ENCODE measurements around the gene PPM1L.
"Not testable (repeated sequence)": the region's sequence is repeated elsewhere in the genome, so short reads cannot be mapped to it uniquely, and the experiment has no call there.

PPM1L gene

DNA sequence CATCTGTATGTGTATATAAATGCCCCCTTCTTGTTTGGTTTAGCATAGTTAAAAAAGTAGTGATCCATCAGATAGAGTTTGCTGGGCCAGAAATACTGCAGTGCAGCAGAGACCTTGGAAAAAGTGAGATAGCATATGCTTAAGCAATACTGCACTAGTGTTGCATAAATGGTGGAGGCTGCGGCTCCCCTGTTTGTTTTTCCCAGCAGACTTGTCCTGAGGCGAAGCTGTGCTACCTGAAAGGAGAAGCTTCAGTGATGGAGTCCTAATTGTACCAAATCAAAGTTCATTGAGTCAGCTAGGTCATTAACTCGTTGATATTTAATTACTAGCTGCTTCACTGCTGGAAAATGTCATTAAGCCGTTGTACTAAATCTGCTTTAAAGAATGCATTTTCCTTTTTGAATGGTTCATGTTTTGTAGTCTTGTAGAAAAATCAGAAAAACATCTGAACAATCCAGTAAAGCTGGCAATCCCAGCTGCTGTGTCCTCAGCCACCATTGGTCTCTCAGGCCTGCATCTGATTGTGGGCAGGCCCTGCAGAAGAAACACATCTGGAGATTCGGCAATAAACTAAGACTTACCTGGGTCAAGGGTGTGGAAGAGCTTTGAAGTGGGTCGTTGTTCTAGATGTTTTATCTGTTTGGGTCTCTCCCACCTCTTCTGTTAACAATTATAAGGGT lies 179.5 kb downstream of the PPM1L start:
- DNase-seq: no peak

DNA sequence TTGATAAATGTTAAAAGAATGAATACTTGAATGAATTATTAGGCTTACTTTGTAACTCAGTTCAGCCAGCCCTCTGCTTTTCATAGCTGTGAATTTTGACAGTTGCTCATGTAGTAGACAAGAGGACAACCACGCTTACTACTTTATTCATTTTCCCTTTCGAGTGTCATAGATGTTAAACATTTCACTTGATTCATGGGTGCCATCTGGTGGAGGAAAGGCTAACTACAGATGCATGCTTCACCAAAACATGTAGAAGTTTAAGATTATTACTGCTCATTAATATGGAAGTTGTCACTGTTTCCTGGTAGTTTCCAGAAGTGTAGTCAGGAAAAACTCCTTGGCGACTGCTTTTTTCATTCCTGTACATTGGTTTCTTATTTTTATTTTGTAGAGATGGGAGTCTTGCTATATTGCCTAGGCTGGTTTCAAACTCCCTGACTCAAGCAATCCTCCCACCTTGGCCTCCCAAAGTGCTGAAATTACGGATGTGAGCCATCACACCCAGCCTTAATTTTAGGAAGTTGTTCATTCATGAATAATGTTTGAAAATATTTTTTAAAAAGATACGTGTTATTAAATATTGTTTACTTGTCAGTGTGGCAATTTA lies 186.0 kb downstream of the PPM1L start:
- DNase-seq: no peak

DNA sequence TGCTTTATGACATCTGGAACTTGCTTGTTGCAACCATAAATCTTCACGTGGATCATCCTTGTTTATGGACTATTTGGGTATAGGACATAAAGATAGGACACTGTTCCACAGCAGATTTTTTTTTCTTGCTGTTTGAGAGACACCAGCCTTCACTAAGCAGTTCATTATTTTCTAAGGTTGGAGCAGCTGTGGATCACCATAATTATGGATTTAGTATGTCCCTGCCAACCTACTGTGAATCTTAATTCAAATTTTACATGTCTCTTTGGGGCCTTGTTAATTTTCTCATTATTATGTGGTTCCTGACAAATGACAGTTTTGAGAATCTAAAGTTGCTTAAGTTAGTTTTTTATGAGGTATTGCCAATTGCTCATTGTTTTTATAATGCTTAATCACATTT lies 188.0 kb downstream of the PPM1L start:
- no peak for DNase-seq

DNA sequence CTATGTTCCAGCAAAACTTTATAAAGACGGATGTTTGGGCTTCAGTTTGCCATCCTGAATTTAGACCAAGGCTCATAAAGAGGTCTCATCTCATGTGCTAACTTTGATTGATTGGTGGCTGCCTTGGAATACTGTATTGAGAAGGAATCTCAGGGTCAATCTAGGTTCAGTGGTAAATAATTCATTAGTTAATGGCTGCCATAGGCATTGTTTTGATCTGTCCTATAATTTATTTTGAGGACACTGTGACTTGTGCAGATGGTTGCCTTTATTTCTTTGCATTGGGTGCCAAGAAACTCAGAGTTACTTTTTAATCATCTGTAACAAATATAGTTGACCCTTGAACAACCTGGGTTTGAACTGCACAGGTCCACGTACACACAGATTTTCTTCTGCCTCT lies 189.3 kb downstream of the PPM1L start:
- no peak for DNase-seq

DNA sequence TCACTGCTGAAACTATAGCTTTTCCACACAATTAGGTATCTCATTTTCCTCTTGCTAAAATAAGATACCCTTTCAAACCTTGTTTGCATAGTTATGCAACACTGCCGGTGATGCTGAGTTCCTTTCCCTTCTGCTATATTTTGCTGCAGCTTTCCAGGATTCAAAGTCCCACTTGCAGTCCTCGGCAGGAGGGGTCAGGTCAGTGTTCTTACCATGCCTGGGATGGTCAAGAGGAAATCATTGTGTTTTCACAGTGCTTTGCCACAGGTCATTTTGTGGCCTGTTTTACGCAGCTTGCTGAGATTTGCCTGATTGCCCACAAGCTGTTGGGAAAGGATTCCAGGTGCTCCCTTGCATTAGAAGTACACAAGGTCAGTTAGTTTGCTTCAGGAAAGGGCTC lies 192.2 kb downstream of the PPM1L start:
- no peak for DNase-seq

DNA sequence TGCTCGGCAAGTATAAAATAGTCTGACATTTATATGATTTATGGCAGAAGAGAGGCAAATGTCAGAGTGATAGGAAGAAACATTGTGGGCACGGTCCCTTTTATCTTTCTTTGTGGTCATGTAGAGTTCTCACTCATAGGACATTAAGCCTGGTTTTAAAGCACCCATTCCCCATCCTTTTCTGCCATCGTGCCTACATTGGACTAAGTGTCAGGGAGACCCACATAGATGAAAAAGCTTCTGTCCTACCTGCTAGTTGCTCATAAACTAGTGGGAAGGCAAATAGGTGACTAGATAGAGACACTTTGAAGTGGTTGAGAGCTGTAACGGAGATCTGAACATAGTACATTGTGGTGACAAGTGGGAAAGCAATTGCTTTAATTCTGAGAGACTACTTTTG lies 193.4 kb downstream of the PPM1L start:
- no peak for DNase-seq

DNA sequence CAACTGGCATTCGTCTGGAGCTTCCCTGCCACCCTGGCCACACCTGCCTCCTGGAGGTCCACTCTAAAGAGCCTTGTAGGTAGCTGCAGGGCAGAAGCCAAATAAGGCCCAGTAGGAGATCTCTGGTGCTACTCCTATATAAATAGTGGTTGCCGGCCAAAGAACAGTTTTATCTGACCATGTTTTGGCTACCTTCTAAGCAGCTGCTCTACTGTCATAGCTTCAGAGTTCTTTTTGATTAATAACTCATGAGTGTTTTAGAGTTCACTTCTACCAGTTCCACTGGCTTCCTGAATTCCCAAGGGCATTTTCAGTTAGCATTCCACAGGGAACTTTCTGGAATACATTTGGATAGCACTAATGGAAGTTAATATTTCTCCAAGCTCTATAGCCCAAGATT lies 194.5 kb downstream of the PPM1L start:
- DNase-seq: no peak

DNA sequence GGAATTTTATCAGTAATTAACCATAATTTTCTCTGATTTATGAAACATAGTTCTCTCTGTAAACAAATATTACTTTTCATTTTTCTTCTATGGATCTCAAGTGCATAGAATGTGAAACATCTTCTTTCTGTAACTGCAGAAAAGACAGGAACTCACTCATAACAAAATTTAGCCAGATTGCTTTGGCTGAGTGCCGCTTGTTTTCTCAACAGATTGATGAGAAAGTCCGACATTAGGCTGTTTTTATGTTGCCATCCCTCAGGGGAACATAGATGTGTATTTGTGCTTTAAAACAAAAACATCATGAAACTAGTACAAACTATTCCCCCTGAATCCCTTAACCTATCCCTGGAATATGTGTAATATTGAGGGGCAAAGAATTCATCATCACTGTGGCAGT lies 194.9 kb downstream of the PPM1L start:
- DNase-seq: no peak

DNA sequence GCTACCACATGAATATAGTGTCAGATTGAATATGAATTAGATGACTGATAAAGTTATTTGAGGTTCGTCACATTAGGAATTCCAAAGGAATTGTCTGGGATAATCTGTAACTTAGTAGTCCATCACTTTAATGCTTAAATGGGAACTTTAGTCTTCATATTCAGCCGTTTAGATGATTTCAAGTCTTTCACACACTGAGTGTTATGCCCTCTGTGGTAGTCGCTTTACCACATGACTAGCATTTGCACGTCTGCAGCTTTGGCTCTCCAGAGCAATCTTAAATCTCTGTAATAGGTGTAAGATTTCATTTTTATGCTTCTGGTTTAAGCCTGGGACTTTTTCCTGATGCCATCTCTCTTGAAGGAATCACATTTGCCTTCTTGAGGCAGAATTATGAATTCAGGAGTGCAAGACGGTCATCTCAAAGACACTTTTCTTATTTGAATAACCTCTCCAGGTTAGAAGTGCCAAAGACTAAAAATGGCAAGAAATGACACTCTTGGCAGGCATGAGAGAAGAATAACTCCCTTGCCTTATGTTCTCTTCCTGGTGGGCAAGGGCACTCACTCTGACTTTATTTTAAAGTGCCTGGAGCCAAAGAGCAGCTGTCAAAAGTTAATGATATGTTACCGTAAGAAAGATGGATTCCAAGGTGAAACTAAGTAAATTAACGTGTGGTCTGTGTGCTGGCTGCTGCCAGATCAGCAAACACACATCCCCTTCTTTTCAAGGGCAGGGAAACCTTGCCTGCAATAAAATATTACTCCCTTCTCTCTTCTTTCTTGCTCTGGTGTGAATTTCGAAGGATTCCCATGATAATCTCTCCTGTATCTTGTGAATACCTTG lies 195.8 kb downstream of the PPM1L start:
- DNase-seq: peak in 1 of 14 donors; percentile 56

DNA sequence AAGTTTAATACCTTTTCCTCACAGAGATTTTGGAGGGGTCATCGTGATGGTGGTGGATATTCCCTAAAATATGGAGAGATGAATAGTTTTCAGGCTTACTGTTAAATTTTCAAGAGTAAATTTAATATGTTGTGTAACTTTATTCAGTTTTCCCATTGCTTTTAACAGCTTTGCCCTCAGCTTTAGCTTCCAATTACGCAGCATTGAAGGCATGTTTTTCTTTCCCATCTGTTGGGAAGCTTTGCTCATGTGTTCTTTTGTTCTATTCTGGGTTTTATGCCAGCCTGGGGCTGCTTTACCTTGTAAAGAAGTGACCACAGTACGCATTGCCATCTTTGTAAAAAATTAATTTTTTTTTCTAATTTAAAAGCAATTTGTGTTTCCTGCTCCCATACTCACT lies 197.7 kb downstream of the PPM1L start:
- DNase-seq: peak in 1 of 14 donors; percentile 31

DNA sequence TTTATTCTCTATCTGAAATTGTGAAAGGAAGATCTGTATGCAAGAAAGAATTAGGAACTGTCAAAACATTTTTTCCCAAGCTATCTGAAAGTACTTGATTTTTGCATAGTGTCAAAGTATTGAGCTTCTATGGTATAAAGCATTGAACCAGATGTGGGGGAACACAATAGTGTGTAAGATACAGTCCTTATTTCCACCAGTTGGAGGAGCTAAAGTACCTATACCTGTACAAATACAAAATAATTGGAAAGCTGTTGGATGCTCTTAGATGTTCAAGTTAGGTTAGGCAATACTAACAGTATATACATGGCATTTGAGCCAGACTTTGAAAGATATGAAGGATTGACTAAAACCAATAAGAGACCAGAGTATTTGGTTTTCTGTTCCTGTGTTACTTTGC lies 200.8 kb downstream of the PPM1L start:
- DNase-seq: no peak

DNA sequence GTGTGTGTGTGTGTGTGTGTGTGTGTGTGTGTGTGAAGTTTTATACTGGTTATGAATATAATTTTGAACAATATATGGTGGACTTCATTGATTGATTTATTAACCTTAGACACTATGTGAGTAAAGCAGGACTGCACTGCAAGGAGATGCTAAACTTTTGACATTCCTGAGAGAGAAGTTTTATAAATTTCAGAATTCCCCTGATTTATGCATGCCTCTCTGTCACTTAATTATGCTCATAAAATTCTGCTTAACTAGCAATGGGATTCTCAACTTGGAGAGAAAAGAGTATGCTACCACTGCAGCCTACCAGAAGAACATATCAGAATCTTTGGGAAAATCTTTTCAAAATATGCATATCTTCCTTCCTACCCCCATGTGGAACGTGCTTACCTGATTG lies 204.5 kb downstream of the PPM1L start:
- DNase-seq: no peak

DNA sequence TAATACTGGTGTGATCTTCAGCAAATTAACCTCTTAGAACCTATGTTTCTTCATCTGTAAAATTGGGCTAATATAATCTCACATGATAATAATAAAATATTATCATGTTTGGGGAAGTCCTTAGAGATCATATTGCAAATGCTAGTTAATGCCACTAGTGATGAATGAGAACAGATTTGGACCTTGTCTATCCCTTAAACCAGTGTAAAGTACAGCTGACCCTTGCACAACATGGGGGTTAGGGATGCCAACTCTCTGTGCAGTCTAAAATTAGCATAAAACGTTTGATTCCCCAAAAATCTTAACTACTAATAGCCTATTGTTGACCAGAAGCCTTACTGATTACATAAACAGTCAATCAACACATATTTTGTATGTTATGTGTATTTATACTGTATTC lies 207.9 kb downstream of the PPM1L start:
- no peak for DNase-seq

DNA sequence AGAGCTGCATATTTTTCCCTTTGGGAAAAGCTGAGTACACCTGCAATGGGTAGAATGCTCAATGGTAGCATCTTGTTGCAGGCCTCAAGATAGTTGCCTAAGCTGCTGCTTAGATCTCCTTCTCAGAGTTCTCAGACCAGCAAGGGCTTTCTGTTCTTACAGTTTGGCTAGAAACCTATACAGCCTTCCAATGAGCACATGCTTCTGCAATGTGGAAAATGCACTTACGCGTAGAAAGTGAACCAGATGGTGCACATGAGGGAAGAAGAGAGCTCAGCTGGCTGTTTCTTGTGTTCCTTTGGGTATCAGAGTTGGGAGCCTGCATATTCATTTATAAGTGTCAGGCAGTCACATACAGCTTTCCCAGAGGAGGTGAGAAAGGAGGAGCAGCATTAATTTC lies 212.7 kb downstream of the PPM1L start:
- DNase-seq: peak in 1 of 14 donors; percentile 27

DNA sequence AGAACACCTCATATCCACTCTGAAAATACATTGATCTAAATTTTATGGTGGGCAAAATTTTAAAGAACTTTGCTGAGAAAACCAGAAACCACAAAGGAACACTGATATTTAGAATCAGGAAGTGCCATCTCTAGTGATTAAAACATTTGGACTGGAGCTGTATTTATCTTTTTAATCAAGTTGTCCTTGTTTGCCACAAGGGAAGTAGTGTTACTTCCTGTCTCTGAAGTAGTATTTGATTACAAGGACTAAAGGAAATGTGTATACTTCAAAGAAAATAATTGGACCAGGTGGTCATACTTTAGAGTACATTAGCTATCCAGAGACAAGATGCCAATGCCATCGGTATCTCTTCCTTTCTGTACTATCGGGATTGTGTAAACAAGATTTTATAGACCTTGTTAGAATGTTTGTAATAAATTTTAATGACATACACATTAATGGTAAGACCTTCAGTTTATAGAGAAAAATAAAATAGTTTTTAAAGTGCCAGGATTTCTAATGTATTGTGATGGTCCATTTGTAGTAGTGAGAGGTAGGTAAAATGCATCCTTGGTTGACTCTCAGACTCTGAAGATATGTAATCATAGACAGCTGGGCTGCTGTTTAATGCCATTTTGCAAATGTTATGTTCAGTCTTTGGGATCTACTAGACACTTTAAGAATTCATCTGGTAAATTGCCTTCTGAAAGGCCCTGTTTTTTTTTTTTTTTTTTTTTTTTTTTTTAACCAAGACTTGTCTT lies 217.2 kb downstream of the PPM1L start:
- no peak for DNase-seq

DNA sequence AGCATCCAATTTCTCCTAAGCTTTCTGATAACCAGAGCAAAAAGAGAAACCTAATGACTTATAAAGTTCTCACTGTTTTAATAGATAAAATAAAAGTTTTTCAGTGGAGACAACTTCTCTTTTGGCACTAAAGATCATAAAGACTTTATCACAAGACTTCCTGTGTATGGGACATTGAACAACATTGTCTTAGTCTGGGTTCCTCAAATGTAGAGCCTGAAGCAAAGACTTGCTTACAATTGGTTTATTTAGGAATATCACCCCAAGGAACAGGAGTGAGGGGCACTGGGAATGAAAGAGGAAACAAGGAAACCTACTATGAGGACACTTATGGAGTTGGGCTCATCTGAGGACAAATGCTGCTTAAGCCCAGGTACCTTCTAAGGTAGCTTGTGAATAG lies 221.7 kb downstream of the PPM1L start:
- no peak for DNase-seq

DNA sequence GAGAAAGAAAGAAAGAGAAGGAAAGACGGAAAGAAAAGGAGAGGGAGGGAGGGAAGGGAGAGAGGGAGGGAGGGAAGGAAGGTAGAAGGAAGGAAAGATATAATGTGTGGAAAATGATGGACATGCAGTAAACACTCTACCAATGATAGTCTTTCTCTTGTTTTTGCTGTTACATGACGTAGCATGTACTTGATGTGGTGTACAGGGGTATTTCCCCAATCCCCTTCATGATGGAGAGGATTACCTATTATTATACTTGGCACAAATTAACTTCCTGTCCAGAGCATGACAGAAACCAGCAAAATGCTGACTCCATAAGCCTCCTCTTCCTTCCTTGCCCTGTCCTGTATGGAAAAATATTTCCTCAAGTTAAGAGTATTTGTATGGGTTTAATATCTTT lies 224.7 kb downstream of the PPM1L start:
- DNase-seq: no peak

DNA sequence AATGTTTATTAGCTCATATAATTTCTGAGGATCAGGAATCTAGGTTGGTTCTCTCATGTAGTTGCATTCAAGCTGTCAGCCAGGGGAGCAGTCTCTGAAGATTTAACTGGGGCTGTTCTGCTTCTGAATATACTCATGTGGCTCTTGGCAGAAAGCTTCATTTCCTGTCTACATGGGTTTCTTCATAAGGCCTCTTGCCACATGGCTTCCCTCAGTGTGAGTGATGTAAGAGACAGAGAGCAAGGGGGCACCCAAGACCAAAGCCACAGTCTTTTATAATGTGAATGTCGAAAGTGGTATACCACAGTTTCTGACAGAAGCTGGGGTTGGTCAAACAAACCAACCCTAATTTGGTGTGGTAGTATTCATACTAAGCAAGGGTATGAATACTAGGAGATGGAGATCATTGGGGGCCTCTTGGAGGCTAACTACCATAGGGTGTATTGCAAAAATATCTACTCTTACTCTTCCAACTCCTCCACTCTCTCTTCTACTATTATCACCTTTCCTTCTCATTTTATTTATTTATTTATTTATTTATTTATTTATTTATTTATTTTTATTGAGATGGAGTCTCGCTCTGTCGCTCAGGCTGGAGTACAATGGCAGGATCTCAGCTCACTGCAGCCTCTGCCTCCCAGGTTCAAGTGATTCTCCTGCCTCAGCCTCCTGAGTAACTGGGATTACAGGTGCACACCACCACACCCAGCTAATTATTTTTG lies 225.3 kb downstream of the PPM1L start:
- DNase-seq: peak in 5 of 14 donors; percentile 3 to 42 (median 5)

DNA sequence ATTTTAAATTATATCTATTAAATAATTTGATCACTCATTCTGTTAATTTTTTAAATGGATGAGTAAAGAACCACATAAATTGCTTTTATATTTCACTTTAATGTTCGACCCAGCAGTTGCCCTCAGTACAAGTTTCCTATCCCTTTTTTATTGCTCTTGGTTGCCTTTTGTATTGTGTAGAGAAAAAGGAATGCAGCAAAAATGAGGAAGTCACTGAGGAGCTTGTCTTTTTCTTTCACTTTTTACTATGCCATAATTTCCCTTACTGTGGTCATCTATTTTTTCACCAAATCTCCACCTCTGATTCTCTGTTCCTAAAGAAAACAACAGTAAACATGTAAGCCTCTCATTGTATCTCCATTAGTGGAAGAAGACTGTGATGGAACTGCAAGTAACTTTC lies 226.5 kb downstream of the PPM1L start:
- no peak for DNase-seq

DNA sequence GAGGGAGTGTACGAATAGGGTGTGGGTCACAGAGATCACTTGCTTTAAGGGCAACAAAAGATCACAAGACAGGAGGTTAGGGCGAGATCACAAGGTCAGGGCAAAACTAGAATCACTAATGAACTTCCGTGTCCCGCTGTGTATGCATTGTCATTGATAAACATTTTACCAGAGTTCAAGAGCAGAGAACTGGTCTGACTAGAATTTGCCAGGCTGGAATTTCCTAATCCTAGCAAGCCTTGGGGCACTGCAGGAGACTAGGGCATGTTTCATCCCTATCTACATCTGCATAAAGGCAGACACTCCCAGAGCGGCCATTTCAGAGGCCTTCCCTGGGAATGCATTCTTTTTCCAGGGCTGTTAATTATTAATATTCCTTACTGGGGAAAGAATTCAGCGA lies 227.9 kb downstream of the PPM1L start:
- not testable (repeated sequence) for DNase-seq

DNA sequence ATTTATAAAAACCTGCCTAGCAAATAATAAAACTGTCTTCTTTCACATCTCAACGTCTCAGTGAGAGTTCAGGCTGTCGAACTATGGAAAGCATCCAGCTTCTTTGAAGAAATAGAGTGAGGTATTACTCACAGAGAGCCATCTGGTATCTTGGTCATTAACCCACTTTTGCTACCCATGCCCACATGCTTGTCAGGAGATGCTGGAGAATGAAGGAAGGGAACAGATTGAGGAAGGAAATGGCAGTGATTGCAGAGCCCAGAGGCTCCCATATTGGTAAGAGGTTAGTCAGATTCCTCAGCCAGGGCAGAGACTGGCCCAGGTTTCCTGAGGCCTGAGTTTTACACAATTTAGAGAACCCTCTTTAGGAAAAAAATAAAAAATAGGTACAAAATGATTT lies 230.0 kb downstream of the PPM1L start:
- peak in 1 of 14 donors; percentile 91 for DNase-seq

All from C1 segment of cervical spinal cord (tissue), 14 donors.